Mesenchymal stem cell (in vitro differentiated cells and primary cell): Measurements from ENCODE around the gene PTRH2.

Source experiments
- DNase-seq: peaks from one replicate; pipeline ENCODE4 v3.0.0-alpha.2; 2013
- H2AFZ ChIP-seq: one replicate; pipeline ENCODE4 v1.6.1; 2013; ENCODE audit warnings: low read depth, mild to moderate bottlenecking, control low read depth, inconsistent platforms, low read length, moderate library complexity
- H2AK5ac ChIP-seq: 2 replicates; pipeline ENCODE4 v1.6.1; 2013; ENCODE audit warnings: low read length, moderate library complexity, mild to moderate bottlenecking, inconsistent platforms; ENCODE audit not compliant: severe bottlenecking
- H2BK120ac ChIP-seq: one replicate; pipeline ENCODE4 v1.6.1; 2013; ENCODE audit warnings: low read depth, mild to moderate bottlenecking, inconsistent platforms, low read length, moderate library complexity
- H2BK12ac ChIP-seq, 2 experiments: one replicate each; pipeline ENCODE4 v1.6.1; 2013; ENCODE audit warnings: inconsistent platforms in 2 of 2, low read length in 2 of 2, mild to moderate bottlenecking in 2 of 2, moderate library complexity in 2 of 2, control low read depth in 1 of 2
- H2BK15ac ChIP-seq: one replicate; pipeline ENCODE4 v1.6.1; 2013; ENCODE audit warnings: mild to moderate bottlenecking, low read depth, inconsistent platforms; ENCODE audit not compliant: poor library complexity, severe bottlenecking
- H2BK5ac ChIP-seq: 2 replicates; pipeline ENCODE4 v1.6.1; 2013; ENCODE audit warnings: low read depth, mild to moderate bottlenecking, low read length, control low read depth, inconsistent platforms; ENCODE audit not compliant: poor library complexity, severe bottlenecking
- H3K14ac ChIP-seq, 2 experiments: one replicate each; pipeline ENCODE4 v1.6.1; 2013; ENCODE audit warnings: inconsistent platforms in 2 of 2, low read length in 2 of 2, control low read depth in 1 of 2, mild to moderate bottlenecking in 1 of 2, moderate library complexity in 1 of 2
- H3K18ac ChIP-seq, 2 experiments: one replicate each; pipeline ENCODE4 v1.6.1; 2013; ENCODE audit warnings: inconsistent platforms in 2 of 2, low read length in 2 of 2, control low read depth in 1 of 2, low read depth in 1 of 2, mild to moderate bottlenecking in 1 of 2
- H3K23ac ChIP-seq, 2 experiments: one replicate each; pipeline ENCODE4 v1.6.1; 2013; ENCODE audit warnings: inconsistent platforms in 2 of 2, low read length in 2 of 2, mild to moderate bottlenecking in 2 of 2, moderate library complexity in 2 of 2, control low read depth in 1 of 2
- H3K27ac ChIP-seq: 2 replicates; pipeline ENCODE4 v1.5.1; 2013; ENCODE audit warnings: mild to moderate bottlenecking, moderate library complexity, low read length, control low read depth, inconsistent platforms; ENCODE audit not compliant: poor library complexity, severe bottlenecking
- H3K27me3 ChIP-seq, 2 experiments: 2 replicates each; pipeline versions ENCODE4 v1.6.1 to v1.7.0; 2013; ENCODE audit warnings: low read length in 2 of 2, mild to moderate bottlenecking in 2 of 2, moderate library complexity in 2 of 2, control low read depth in 1 of 2, inconsistent platforms in 1 of 2; ENCODE audit not compliant: control insufficient read depth in 1 of 2, insufficient read depth in 1 of 2
- H3K36me3 ChIP-seq, 2 experiments: 2 replicates each; pipeline versions ENCODE4 v1.6.1 to v1.7.0; 2013; ENCODE audit warnings: low read length in 2 of 2, control low read depth in 1 of 2, inconsistent platforms in 1 of 2, low read depth in 1 of 2, mild to moderate bottlenecking in 1 of 2; ENCODE audit not compliant: insufficient read depth in 2 of 2, control insufficient read depth in 1 of 2
- H3K4ac ChIP-seq, 2 experiments: one replicate each; pipeline ENCODE4 v1.6.1; 2013; ENCODE audit warnings: inconsistent platforms in 2 of 2, low read length in 2 of 2, mild to moderate bottlenecking in 2 of 2, moderate library complexity in 2 of 2, control low read depth in 1 of 2, low read depth in 1 of 2
- H3K4me1 ChIP-seq: 2 replicates; pipeline ENCODE4 v1.6.1; 2013; ENCODE audit warnings: low read depth, low read length, control low read depth; ENCODE audit not compliant: control insufficient read depth, insufficient read depth
- H3K4me2 ChIP-seq: 2 replicates; pipeline ENCODE4 v1.6.1; 2013; ENCODE audit warnings: low read length, mild to moderate bottlenecking, inconsistent platforms; ENCODE audit not compliant: poor library complexity, severe bottlenecking
- H3K4me3 ChIP-seq, 2 experiments: 2 replicates each; pipeline versions ENCODE4 v1.5.1 to v1.7.0; 2013; ENCODE audit warnings: low read length in 2 of 2, mild to moderate bottlenecking in 2 of 2, control low read depth in 1 of 2, low read depth in 1 of 2; ENCODE audit not compliant: insufficient read depth in 1 of 2
- H3K79me1 ChIP-seq: replicated peaks from 2 replicates; pipeline ENCODE4 v1.6.1; 2013; ENCODE audit warnings: mild to moderate bottlenecking, control low read depth, low read length, inconsistent platforms; ENCODE audit not compliant: poor library complexity, severe bottlenecking
- H3K9ac ChIP-seq: 2 replicates; pipeline ENCODE4 v1.7.0; 2013; ENCODE audit warnings: mild to moderate bottlenecking, low read length, moderate library complexity
- H3K9me3 ChIP-seq: 2 replicates; pipeline ENCODE4 v1.7.0; 2013; ENCODE audit warnings: mild to moderate bottlenecking, low read length; ENCODE audit not compliant: control insufficient read depth
- H4K8ac ChIP-seq: one replicate; pipeline ENCODE4 v1.6.1; 2013; ENCODE audit warnings: inconsistent platforms, mild to moderate bottlenecking, low read length, moderate library complexity
- H4K91ac ChIP-seq: one replicate; pipeline ENCODE4 v1.6.1; 2013; ENCODE audit warnings: mild to moderate bottlenecking, low read length, inconsistent platforms
- WGBS: methylation state at CpG from one replicate; pipeline ENCODE4 v1.1.7; 2013; ENCODE audit warnings: mixed read lengths; 5-methylcytosine and 5-hydroxymethylcytosine counted together

PTRH2 gene

GRCh38 chr17:59699786-59700185 is 7.4 kb downstream of the PTRH2 start:
- Histone ChIP-seq H3K4me1 (peaks cover 2% of the 10 kb centered on the region), H3K4me2 (no peak overlapping the region), H2AFZ (no peak overlapping the region), H3K4ac (no peak overlapping the region), H3K36me3 (peaks cover 20 to 81% of the 10 kb centered on the region in 2 experiments), H3K79me1 (peaks cover 2% of the 10 kb centered on the region), H4K8ac (no peak overlapping the region), H2BK15ac (no peak overlapping the region), H2BK5ac (no peak overlapping the region), H3K9ac (no peak overlapping the region), H3K27ac (no peak overlapping the region), H2AK5ac (no peak overlapping the region), H3K27me3 (no peaks in the 10 kb centered on the region), H3K9me3 (no peaks in the 10 kb centered on the region), H2BK12ac (no peak overlapping the region), H3K23ac (no peak overlapping the region), H3K4me3 (no peak overlapping the region), H4K91ac (no peak overlapping the region), H3K14ac (no peak overlapping the region), H3K18ac (no peak overlapping the region), H2BK120ac (no peak overlapping the region)
- DNase-seq, result no peak
- WGBS, result 99% methylated on average over 6 of the region's 6 CpGs

DNA sequence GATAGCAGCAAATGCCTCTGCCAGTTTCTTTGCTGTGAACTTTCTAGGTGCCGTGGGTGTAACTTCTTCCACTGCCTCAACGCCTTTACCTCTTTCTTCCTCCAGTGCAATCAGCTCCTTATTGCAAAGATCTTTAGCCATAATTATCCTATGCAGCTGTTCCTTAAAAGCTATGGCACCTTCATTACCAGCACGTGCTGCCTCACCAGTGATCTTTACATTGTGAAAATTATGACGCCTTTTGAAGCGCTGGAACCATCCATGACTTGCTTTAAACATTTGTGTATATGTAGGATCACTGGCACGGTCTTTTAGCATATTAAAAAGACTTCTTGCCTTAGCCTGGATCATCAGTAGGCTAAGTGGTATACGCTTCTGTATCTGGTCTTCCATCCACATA is 8.0 kb downstream of the PTRH2 start:
- H3K4ac ChIP-seq, result no peak overlapping the region
- no peak overlapping the region for H2BK5ac ChIP-seq
- no peak overlapping the region for H3K23ac ChIP-seq
- H3K27ac ChIP-seq, result no peak overlapping the region
- no peak overlapping the region for H2AFZ ChIP-seq
- no peak overlapping the region for H2BK120ac ChIP-seq
- H3K9me3 ChIP-seq, result no peaks in the 10 kb centered on the region
- no peak overlapping the region for H3K18ac ChIP-seq
- no peak overlapping the region for H2BK12ac ChIP-seq
- no peak overlapping the region for H2AK5ac ChIP-seq
- H4K8ac ChIP-seq, result no peak overlapping the region
- H2BK15ac ChIP-seq, result no peak overlapping the region
- 97% methylated on average over 7 of the region's 7 CpGs for WGBS
- no peak for DNase-seq
- no peak overlapping the region for H3K4me3 ChIP-seq
- no peak overlapping the region for H4K91ac ChIP-seq
- H3K4me2 ChIP-seq, result no peak overlapping the region
- H3K4me1 ChIP-seq, result peaks cover 2% of the 10 kb centered on the region
- H3K9ac ChIP-seq, result no peak overlapping the region
- peaks cover 2% of the 10 kb centered on the region for H3K79me1 ChIP-seq
- no peaks in the 10 kb centered on the region for H3K27me3 ChIP-seq
- peaks cover 20 to 83% of the 10 kb centered on the region in 2 experiments for H3K36me3 ChIP-seq
- H3K14ac ChIP-seq, result no peak overlapping the region

DNA sequence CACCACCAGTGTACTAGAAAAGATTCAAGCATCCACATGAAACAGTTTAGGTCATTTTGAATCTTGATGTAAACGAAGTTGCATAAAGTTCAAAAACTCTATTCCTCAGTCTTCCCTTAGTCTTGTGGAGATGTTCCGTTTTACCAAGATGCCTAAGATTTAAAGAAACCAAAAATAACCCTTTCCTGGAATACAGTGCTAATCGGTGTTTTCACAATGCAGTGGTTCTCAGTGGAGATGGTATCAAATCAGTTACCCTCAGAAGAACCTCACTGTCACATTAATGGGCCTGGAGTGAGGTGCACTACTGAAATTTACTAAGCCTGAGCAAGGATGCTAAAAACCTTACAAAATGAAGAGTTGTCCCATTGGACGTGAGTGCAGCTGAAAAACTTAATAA is 9.1 kb downstream of the PTRH2 start:
- Histone ChIP-seq H2BK120ac (no peak overlapping the region), H3K27ac (no peak overlapping the region), H3K4me2 (no peak overlapping the region), H3K27me3 (no peaks in the 10 kb centered on the region), H4K8ac (no peak overlapping the region), H4K91ac (no peak overlapping the region), H3K4ac (no peak overlapping the region), H3K14ac (no peak overlapping the region), H2BK5ac (no peak overlapping the region), H3K79me1 (peaks cover 6% of the 10 kb centered on the region), H2BK12ac (no peak overlapping the region), H2AK5ac (no peak overlapping the region), H3K9me3 (no peaks in the 10 kb centered on the region), H3K18ac (no peak overlapping the region), H3K4me3 (no peak overlapping the region), H3K4me1 (peaks cover 2% of the 10 kb centered on the region), H3K23ac (no peak overlapping the region), H2AFZ (no peak overlapping the region), H3K9ac (no peak overlapping the region), H2BK15ac (no peak overlapping the region), H3K36me3 (peaks cover 26 to 89% of the 10 kb centered on the region in 2 experiments)
- DNase-seq, result no peak
- WGBS, result 100% methylated on average over 3 of the region's 4 CpGs

GRCh38 chr17:59696682-59697277 is 10.4 kb downstream of the PTRH2 start:
- H4K8ac ChIP-seq, result no peak overlapping the region
- peaks cover 31 to 88% of the 10 kb centered on the region in 2 experiments for H3K36me3 ChIP-seq
- H3K27me3 ChIP-seq, result no peaks in the 10 kb centered on the region
- 98% methylated on average over 2 of the region's 2 CpGs for WGBS
- no peak for DNase-seq
- H3K9ac ChIP-seq, result no peak overlapping the region
- H4K91ac ChIP-seq, result no peak overlapping the region
- H3K27ac ChIP-seq, result no peak overlapping the region
- no peak overlapping the region for H2AK5ac ChIP-seq
- H2BK5ac ChIP-seq, result no peak overlapping the region
- no peak overlapping the region for H2BK15ac ChIP-seq
- no peak overlapping the region for H2AFZ ChIP-seq
- H3K79me1 ChIP-seq, result peaks cover 6% of the 10 kb centered on the region
- H3K4me3 ChIP-seq, result no peak overlapping the region
- no peak overlapping the region for H2BK120ac ChIP-seq
- H3K23ac ChIP-seq, result no peak overlapping the region
- H3K4me1 ChIP-seq, result no peaks in the 10 kb centered on the region
- no peak overlapping the region for H2BK12ac ChIP-seq
- no peaks in the 10 kb centered on the region for H3K9me3 ChIP-seq
- H3K14ac ChIP-seq, result no peak overlapping the region
- H3K18ac ChIP-seq, result no peak overlapping the region
- no peak overlapping the region for H3K4me2 ChIP-seq
- no peak overlapping the region for H3K4ac ChIP-seq
